Inferior parietal cortex (tissue), 1 donor: ENCODE measurements around the gene LTN1.
"Not testable (repeated sequence)": the region's sequence is repeated elsewhere in the genome, so short reads cannot be mapped to it uniquely, and the experiment has no call there.

Experiments
- DNase-seq: peaks from one replicate; pipeline ENCODE4 v3.0.0-alpha.2; 2016; ENCODE audit errors: extremely low spot score

The LTN1 gene, protein sequence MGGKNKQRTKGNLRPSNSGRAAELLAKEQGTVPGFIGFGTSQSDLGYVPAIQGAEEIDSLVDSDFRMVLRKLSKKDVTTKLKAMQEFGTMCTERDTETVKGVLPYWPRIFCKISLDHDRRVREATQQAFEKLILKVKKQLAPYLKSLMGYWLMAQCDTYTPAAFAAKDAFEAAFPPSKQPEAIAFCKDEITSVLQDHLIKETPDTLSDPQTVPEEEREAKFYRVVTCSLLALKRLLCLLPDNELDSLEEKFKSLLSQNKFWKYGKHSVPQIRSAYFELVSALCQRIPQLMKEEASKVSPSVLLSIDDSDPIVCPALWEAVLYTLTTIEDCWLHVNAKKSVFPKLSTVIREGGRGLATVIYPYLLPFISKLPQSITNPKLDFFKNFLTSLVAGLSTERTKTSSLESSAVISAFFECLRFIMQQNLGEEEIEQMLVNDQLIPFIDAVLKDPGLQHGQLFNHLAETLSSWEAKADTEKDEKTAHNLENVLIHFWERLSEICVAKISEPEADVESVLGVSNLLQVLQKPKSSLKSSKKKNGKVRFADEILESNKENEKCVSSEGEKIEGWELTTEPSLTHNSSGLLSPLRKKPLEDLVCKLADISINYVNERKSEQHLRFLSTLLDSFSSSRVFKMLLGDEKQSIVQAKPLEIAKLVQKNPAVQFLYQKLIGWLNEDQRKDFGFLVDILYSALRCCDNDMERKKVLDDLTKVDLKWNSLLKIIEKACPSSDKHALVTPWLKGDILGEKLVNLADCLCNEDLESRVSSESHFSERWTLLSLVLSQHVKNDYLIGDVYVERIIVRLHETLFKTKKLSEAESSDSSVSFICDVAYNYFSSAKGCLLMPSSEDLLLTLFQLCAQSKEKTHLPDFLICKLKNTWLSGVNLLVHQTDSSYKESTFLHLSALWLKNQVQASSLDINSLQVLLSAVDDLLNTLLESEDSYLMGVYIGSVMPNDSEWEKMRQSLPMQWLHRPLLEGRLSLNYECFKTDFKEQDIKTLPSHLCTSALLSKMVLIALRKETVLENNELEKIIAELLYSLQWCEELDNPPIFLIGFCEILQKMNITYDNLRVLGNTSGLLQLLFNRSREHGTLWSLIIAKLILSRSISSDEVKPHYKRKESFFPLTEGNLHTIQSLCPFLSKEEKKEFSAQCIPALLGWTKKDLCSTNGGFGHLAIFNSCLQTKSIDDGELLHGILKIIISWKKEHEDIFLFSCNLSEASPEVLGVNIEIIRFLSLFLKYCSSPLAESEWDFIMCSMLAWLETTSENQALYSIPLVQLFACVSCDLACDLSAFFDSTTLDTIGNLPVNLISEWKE (N-terminal part only)

DNA sequence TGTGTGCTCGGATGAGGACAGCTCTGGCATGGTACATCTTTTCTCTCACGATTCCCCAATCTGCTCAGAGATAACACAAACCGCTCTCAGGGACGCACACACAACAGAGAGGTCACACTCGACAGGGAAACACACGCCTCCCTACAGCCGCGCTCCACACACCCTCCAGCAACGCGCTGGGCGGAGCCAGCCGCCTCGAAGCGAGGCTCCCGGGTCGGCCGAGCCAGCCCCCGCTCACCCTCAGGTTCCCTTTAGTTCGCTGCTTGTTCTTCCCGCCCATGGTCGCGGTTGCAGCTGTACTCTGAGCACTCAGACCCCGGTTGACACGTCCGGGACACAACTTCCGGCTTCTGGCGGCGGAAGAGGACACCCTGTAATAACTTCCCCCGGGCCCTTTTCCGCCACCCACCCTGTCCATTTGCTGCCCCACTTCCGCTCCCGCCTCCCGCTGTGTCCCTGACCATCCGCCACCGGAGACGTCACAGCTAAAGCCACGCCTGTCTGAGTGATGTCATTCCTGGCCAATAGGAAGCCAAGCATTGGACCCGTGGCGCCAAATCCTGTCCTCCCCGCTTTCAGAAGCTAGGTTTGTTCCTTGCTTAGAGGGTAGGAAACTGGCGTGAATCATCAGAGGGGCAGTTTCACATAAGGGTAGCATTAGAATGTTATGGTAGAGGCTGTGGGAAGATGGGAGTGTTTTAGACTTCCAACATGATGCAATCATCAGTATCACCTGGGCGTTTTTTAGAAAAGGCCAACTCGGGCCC lies at the start of gene LTN1:
Gene LTN1 (minus strand): TSS at position 352 of the 767 bp plus-strand sequence. CDS start 72 bp downstream, at position 280.
- peak; percentile 99 for DNase-seq

DNA sequence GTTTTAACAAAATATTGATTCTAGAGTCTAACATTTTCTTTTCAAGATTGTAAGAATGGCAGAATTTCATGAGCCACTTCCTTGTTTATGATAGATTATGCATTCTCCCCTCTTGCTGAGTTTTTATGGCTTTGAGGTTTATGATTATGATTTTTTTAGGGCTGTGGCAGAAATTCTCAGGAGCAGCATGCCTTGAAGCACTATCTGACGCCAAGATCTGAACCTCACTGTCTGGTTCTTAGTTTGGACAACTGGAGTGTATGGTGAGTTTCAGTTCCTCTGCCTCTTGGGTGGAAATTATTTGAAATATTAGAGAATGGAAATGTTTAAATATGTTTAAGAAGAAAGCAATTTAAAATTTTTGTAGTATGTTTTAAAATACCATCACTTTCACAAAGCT lies 42.0 kb upstream of the LTN1 start:
- no peak for DNase-seq

DNA sequence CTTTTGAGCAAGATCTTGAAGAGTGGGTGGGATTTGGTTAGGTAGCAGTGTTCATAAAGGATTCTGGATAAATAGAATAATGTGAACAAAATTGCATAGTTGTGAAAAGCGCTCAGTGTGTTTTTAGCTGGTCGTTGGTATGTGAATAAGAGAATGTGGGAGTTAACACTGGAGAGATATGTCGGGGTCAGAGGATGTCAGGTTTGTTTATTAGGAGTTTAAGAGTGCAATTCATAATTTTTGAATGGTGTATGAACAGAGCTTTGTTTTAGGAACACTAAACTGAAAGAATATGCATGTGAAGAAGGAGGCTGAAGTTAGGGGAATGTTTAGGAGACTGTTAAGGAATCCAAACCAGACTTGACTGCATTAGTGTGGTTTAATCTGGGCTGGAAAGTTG lies 41.2 kb upstream of the LTN1 start:
- no peak for DNase-seq

GRCh38 chr21:29033301-29033700 lies 40.6 kb upstream of the LTN1 start:
- DNase-seq = no peak

- no peak for DNase-seq
Measured at GRCh38 chr21:29030909-29031308, 38.2 kb upstream of the LTN1 start.

GRCh38 chr21:29029524-29029923 lies 36.8 kb upstream of the LTN1 start:
- no peak for DNase-seq

GRCh38 chr21:29025328-29025713 lies 32.6 kb upstream of the LTN1 start:
- DNase-seq = no peak

DNA sequence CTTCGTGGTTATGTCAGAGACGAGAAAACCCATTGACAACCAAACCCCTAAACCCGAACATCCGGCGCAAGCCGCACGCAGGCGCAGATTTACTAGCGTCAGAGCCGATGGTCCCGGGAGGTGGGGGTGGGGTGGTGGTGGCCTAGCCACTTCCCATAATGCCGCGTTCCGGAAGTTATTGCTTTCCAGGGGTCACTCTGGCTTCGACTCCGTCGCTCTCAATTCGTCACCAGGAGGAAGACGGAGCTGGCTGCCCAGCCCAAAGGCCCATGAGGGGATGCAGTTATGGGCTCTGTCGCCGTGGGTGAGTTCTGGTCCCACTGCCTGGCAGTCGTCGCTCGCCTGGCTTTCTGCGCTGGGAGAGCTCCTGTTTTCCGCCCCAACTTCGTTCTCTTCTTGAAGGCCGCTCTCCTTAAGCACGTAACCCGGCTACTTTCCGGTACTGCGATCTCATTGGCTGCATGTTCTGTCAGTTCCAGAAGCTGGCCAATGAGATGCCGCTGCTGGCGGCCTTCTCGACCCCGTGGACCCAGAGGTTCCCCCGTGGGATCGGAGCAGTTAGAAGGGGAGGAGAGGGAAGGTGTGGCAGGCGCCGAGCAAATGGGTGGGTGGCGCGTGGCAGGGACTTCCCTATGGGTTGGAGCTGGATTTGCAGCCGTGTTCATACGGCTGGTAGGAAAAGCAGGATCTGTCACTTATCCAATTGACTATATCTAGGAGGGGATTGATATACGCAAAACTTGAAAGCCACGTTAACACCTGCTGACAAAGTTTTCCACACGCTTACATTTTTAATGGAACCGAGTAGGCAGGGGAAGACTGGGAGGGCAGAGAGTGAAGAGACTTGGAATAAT lies 32.0 kb upstream of the LTN1 start, which contains the start of gene USP16:
Gene USP16 (plus strand): TSS at position 195 of the 854 bp plus-strand sequence. CDS start 3,246 bp downstream, outside the sequence.
- peak; percentile 98 for DNase-seq

- no peak for DNase-seq
Measured at GRCh38 chr21:29022166-29022565, 29.5 kb upstream of the LTN1 start.

DNA sequence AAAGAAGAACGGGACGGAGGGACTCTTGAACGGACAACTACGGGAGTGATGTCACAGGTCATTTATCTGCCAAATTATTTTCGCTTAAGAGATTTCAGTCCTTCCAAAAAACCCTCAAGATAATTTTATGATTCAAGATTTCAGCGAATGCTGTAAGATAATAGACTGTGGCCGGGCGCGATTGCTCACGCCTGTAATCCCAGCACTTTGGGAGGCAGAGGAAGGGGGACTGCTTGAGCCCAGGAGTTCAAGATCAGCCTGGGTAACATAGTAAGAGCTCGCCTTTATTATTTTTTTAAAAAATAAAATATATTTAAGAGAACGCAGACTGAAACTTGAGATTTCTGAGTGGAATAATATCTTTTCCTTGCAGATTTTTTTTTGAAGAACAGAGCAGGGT lies 25.9 kb upstream of the LTN1 start:
- no peak for DNase-seq

- no peak for DNase-seq
Measured at GRCh38 chr21:29017639-29018237, 25.1 kb upstream of the LTN1 start.

DNA sequence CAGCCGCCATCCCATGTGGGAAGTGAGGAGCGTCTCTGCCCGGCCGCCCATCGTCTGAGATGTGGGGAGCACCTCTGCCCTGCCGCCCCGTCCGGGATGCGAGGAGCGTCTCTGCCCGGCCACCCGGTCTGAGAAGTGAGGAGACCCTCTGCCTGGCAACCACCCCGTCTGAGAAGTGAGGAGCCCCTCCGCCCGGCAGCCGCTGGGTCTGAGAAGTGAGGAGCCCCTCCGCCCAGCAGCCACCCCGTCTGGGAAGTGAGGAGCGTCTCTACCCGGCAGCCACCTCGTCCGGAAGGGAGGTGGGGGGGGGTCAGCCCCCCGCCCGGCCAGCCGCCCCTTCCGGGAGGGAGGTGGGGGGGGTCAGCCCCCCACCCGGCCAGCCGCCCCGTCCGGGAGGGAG lies 18.6 kb upstream of the LTN1 start:
- not testable (repeated sequence) for DNase-seq

GRCh38 chr21:29008367-29008766 lies 15.7 kb upstream of the LTN1 start:
- no peak for DNase-seq

DNA sequence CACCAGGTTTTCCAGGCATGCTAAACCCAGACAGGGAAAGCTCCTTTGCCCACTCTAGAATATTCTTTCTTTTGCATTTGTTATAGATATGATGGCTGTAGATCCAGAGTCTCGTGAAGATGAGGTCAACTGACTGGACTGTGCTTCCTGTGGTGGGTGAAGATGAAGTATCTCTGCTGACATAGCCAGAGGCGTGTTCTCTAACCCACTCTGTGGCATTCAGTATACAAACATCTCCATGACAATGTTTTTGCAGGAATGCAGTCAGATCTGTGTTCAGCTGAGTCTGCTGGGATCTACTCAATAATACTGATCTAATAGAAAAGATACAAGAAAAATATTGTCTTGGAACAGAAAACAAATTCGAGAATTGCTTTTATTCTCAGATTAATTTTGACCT lies 15.1 kb upstream of the LTN1 start:
- DNase-seq = no peak

- no peak for DNase-seq
Measured at GRCh38 chr21:29007135-29007534, 14.5 kb upstream of the LTN1 start.

- DNase-seq = no peak
Measured at GRCh38 chr21:29005696-29006095, 13.0 kb upstream of the LTN1 start.

- peak; percentile 98 for DNase-seq
Measured at GRCh38 chr21:29002442-29003144, 9.9 kb upstream of the LTN1 start.

GRCh38 chr21:28993293-28993629 lies 584 bp upstream of the LTN1 start:
- no peak for DNase-seq

DNA sequence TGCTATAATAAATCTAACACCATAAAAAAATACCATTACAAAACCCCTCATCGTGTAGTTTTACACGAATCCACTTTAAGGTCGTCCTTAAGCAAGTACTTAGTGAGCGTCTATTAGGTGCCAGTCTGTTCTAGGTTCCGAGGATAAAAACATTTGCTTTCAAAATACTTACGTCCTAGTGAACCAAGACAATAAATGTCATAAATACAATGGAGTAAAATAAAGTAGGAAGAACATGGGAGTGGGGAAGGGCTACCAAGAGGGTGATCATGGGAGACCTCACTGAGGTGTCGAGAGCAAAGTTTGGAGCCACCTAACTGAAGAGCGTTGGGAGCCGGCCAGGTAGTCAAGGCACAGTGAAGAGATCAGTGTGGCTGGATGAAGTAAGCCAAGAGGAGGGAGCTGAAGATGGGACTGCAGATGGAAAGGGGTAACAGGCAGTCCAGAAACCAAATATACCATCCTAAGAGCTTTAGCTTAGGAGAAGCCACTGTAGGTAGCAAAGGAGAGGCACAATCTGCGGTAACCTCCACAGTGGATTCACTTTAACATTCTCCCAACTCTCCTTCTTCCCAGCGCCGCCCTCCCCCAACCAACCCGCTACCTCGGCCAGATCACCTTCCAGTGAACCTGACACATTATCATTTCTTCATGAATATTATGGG lies 684 bp downstream of the LTN1 start:
- DNase-seq = no peak
